GM19372 (cell line): Measurements from ENCODE around the gene C3orf85.

ENCODE experiments used
- ATAC-seq: cut with Tn5 transposase; IDR thresholded peaks from one replicate; pipeline ENCODE4 v1.9.1; 2021; ENCODE audit warnings: mild to moderate bottlenecking, low read depth, moderate library complexity; ENCODE audit not compliant: unreplicated experiment

The C3orf85 gene

DNA sequence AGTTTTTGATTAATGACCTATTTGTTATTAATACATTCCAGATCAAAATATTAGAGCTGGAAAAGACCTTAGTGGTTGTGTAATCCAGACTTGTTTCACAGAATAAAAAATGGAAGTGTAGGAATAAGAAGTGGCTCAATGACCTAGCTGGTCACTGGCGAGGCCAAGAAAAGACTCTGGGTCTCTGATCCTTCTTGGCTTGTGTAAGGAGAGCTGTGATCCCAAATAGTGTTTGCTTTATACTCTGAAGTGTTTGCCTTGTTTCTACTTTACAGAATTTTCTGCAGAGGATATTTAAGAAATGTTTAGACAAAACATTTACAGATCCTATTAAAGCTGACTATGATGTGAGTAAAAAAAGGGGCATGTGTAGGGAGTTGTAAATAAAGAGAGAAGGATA, 7.1 kb downstream of the C3orf85 start:
- ATAC-seq = no peak

GRCh38 chr3:109149078-109149477, 12.6 kb downstream of the C3orf85 start:
- no peak for ATAC-seq

GRCh38 chr3:109152320-109152719, 15.8 kb downstream of the C3orf85 start:
- no peak for ATAC-seq

- ATAC-seq = no peak
Observed at GRCh38 chr3:109154979-109155378, 18.5 kb downstream of the C3orf85 start.

- no peak for ATAC-seq
Observed at GRCh38 chr3:109155828-109156227, 19.3 kb downstream of the C3orf85 start.

DNA sequence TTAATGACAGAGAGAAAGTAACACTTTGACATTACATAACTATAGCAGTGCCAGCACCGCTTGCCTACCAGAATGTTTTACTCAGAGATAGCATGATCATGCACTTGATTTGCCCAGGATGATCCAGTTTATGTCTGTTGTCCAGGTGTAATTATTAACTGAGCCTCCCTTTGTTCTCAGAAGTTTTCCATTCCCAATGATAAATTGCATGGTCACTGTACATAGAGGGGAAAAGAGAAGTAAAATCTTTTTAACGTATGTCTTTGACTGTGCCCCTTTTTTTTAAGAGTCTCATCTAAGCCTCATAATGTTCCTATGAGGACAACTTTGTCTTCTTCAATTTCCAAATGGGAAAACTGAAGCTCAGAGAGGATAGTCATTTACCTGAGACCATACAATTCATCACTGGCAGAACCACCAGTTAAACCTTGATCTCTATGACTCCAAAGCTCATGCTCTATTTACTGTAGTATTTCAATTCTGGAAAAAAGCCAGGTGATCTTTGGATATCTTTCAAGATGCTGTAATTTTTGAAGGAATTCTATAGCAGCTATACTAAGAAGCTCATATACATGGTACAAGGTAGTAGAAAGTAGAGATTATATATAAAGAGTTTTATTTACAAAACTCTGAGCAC, 25.1 kb downstream of the C3orf85 start:
- no peak for ATAC-seq

DNA sequence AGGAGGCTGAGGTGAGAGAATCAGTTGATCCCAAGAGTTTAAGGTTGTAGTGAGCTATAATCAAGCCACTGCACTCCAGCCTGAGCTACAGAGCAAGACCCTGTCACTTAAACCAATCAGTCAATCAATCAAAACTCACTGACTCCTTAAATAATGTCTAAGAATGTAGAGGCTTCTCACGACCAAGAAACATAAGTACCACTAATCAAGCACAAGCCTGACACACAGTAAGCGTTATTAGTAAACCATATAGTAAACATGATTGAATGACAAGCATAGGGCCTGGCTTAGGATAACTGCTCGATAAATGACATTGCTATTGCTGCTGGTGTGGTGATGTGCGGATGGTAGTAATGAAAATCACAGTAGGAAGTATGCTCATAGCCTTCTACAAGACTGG, 29.4 kb downstream of the C3orf85 start:
- no peak for ATAC-seq

GRCh38 chr3:109171479-109171878, 35.0 kb downstream of the C3orf85 start:
- ATAC-seq = no peak

DNA sequence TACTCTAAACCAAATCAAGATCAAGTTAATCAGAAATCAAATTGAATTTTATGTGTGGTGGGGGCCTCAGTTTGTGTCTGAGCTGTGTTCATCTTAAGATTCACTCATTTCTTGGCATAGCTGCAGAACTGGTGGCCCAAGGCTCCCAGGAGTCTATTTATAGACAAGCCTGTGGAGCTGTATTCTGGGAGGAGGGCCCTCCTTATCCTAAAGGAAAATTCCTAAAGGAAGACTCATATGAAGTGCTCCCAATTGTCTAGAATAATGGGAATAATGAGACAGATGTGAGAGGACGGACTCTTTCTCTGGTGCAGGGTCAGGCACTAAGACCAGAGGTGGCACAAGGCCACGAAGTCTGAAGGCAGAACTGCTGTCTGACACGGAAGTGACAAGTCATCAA, 38.9 kb downstream of the C3orf85 start:
- ATAC-seq = no peak

DNA sequence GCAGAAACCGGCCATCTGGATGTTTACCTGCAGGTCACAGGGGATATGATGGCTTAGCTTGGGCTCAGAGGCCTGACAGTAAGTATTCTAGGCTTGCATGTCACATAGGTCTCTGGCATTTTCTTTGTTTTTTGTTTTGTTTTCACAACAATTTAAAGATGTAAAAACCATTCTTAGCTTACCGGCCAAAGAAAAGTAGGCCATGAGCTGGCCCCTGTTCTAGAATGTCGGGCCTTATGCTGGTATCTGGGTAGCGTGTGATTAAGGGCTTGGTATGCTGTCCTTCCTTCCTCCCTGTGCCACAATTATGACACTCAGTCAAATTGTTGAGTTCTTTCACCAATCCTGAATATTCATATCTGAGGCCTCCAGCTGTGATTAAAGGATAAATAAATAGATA, 40.2 kb downstream of the C3orf85 start:
- no peak for ATAC-seq

- ATAC-seq = no peak
Observed at GRCh38 chr3:109177908-109178307, 41.4 kb downstream of the C3orf85 start.

DNA sequence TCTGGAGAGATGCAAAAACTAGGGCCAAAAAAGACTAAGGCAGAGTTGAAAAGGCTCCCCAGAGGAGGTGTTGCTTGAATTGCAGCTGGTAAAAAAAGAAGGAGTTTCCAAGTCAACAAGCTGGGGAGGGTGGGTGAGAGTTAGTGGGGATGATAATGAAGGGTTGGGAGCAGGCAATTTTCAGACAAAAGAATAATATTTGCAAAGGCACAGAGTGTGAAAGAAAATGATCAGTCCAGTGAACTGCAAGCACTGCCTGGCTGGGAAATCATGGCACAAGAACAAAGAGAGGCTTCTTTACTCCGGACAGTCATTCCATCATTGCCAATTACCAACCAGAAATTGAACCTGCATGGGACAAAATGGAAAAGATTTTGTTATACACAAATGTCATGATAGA, 42.2 kb downstream of the C3orf85 start:
- no peak for ATAC-seq

DNA sequence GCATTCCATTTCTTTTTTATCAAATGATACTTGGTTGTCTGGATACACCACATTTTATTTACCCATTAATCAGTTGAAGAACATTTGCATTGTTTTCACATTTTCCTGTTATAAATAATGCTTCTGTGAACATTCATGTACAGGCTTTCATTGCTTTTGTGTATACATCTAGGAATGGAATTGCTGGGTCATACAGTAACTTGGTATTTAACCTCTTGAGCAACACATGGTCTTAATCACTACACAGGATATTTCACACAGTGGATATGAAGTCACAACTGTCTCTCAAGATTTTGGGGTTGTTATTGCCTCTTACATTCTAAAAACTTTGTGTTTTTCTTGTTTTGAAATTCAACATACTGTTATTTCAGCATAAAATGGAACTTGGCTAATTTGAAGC, 48.2 kb downstream of the C3orf85 start:
- ATAC-seq = no peak

- no peak for ATAC-seq
Observed at GRCh38 chr3:109187390-109187789, 50.9 kb downstream of the C3orf85 start.

DNA sequence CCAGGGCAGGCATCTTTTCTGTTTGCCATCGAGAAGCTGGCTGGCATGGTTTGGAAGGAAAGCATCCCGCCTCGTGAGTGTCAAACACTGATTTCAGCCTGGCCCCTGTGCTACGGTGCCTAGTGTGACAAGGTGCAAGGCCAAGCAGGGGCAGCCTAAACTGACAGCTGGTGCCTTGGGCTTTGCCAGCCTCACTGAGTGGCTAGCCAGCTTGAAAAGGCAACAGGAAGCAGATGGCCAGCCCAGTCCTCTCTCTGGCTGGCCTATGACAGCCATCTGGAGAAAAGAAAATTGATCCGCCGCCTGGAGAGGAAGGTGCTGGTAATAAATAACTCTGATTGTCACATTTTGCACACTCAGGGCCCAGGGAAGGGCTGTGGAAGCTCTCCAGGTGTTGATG, 52.2 kb downstream of the C3orf85 start:
- no peak for ATAC-seq

- no peak for ATAC-seq
Observed at GRCh38 chr3:109191421-109191820, 54.9 kb downstream of the C3orf85 start.

- ATAC-seq = no peak
Observed at GRCh38 chr3:109195815-109196214, 59.3 kb downstream of the C3orf85 start.
